Natural killer cell (primary cell): ENCODE measurements around the gene PCID2. TPM values are rescaled to one million over a fixed set of nuclear protein-coding genes. Genes with fewer than 3 reads are reported as not detected.

Experiments
- ATAC-seq, 3 donors: fragments of 150-1000 bp in 2 of 3; fragments of 200-7000 bp in 1 of 3; cut with Tn5 transposase; 1 replicate in 1 of 3; 2 replicates in 2 of 3; pipeline ENCODE4 v1.10.0; 2021; ENCODE audit warnings: mild to moderate bottlenecking in 2 of 3, moderate library complexity in 2 of 3
- DNase-seq, 2 donors: peaks; one replicate each; pipeline versions ENCODE4 v3.0.0 to v3.0.0-alpha.2; 2013 to 2021; ENCODE audit warnings: mixed read lengths in 1 of 2
- H3K27ac ChIP-seq: one replicate; pipeline ENCODE4 v1.5.1; 2013; ENCODE audit warnings: mild to moderate bottlenecking, low read length
- H3K27me3 ChIP-seq: one replicate; pipeline ENCODE4 v1.6.1; 2013; ENCODE audit warnings: low read length; ENCODE audit not compliant: control insufficient read depth, insufficient read depth
- H3K36me3 ChIP-seq: one replicate; pipeline ENCODE4 v1.6.1; 2013; ENCODE audit warnings: low read length; ENCODE audit not compliant: control insufficient read depth, insufficient read depth
- H3K4me1 ChIP-seq: one replicate; pipeline ENCODE4 v1.6.1; 2013; ENCODE audit warnings: low read length; ENCODE audit not compliant: control insufficient read depth, insufficient read depth
- H3K4me3 ChIP-seq: one replicate; pipeline ENCODE4 v1.5.1; 2013; ENCODE audit warnings: low read length
- H3K9me3 ChIP-seq: one replicate; pipeline ENCODE4 v1.6.1; 2013; ENCODE audit warnings: low read length; ENCODE audit not compliant: control insufficient read depth, insufficient read depth
- H3K27ac Mint-ChIP-seq, 2 donors: one replicate each; pipeline ENCODE4 v1.8.0; 2022; ENCODE audit warnings: mild to moderate bottlenecking in 2 of 2, mixed read lengths in 2 of 2, moderate library complexity in 1 of 2
- H3K27me3 Mint-ChIP-seq, 2 donors: one replicate each; pipeline ENCODE4 v1.8.0; 2022; ENCODE audit warnings: low read depth in 2 of 2, mixed read lengths in 2 of 2
- H3K36me3 Mint-ChIP-seq: one replicate; pipeline ENCODE4 v1.8.0; 2022; ENCODE audit warnings: mixed read lengths
- H3K4me1 Mint-ChIP-seq, 2 donors: one replicate each; pipeline ENCODE4 v1.8.0; 2022; ENCODE audit warnings: mixed read lengths in 2 of 2
- H3K4me3 Mint-ChIP-seq: one replicate; pipeline ENCODE4 v1.8.0; 2022; ENCODE audit warnings: mild to moderate bottlenecking, moderate library complexity, mixed read lengths
- H3K9me3 Mint-ChIP-seq, 2 donors: one replicate each; pipeline ENCODE4 v1.8.0; 2022; ENCODE audit warnings: mixed read lengths in 2 of 2
- WGBS: methylation state at CpG from one replicate; pipeline ENCODE4 v1.1.7; 2013; ENCODE audit warnings: missing lambda C conversion rate; ENCODE audit not compliant: insufficient coverage; 5-methylcytosine and 5-hydroxymethylcytosine counted together
- intact Hi-C: fragments of 100-400 bp; cut with micrococcal nuclease; formaldehyde crosslinking; loops from one replicate; pipeline ENCODE4 v1.14.2; 2022
- total RNA-seq, 4 donors: library from RNA; stranded (reverse); fragments of 120-200 nt in 1 of 4; gene quantifications; one replicate each; pipeline versions ENCODE4 v1.2.3 to v1.2.4, GENCODE V29; 2013 to 2022
- TF ChIP-seq, protein P1 (sequence below): fragments of 200-600 bp; IDR thresholded peaks from one replicate; pipeline ENCODE4 v1.8.0; 2022; ENCODE audit warnings: antibody characterized with exemption

The PCID2 gene
- total RNA-seq, 3 donors from 2014 or later (not counting 1 experiment from before 2014, with no cell fraction given): 26.4 to 68.9 (median 42.3) TPM

DNA sequence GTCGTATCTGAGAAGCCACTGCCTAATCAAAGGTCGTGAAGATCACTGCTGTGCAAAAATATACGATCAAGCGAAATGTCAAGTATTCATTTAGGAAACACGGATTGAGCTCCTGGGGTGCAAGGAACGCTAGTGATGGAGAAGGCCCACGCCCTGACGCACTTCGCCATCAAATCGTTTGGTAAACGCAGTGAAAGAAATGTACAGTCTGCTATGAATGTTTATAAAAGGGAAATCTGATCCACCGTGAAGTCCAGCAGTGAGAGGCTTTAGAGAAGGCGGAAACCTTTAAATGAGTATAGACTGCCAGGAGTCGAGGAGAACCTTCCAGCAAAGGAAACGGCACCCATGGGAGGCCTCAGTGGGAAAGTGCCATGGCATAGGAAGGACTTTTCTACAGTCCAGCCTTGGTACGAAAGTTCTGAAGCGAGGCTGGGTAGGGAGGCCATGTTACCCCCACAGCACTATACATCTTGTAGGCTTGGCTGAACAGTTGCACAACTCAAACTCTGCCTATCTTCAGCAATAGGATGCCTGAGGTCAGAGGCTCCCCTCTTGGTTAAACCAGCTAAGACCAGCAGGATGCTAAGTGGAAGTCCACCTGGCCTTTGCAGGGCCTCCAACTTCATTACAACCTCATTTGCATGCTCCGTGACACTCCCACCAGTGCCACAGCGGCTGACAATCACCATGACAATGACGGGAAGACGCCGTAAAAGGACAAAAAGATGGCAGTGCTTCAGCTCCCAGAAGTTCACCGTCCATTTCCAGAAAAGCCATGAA lies 20.4 kb downstream of the PCID2 start:
- TF ChIP-seq, protein P1, sequence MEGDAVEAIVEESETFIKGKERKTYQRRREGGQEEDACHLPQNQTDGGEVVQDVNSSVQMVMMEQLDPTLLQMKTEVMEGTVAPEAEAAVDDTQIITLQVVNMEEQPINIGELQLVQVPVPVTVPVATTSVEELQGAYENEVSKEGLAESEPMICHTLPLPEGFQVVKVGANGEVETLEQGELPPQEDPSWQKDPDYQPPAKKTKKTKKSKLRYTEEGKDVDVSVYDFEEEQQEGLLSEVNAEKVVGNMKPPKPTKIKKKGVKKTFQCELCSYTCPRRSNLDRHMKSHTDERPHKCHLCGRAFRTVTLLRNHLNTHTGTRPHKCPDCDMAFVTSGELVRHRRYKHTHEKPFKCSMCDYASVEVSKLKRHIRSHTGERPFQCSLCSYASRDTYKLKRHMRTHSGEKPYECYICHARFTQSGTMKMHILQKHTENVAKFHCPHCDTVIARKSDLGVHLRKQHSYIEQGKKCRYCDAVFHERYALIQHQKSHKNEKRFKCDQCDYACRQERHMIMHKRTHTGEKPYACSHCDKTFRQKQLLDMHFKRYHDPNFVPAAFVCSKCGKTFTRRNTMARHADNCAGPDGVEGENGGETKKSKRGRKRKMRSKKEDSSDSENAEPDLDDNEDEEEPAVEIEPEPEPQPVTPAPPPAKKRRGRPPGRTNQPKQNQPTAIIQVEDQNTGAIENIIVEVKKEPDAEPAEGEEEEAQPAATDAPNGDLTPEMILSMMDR: no peak
- no peak overlapping the region for H3K27ac ChIP-seq
- Mint-ChIP-seq H3K4me1 (peaks cover 45 to 56% of the 10 kb centered on the region in 2 donors), H3K9me3 (no peaks in the 10 kb centered on the region), H3K4me3 (peak overlapping the region; percentile 59), H3K27me3 (peaks cover 0 to 2% of the 10 kb centered on the region in 2 donors), H3K27ac (peak overlapping the region in 1 of 2 donors; percentile 99), H3K36me3 (peaks cover 16% of the 10 kb centered on the region)
- peaks cover 39% of the 10 kb centered on the region for H3K36me3 ChIP-seq
- DNase-seq (no peak), ATAC-seq (no peak)
- peaks cover 38% of the 10 kb centered on the region for H3K4me1 ChIP-seq
- no peaks in the 10 kb centered on the region for H3K9me3 ChIP-seq
- H3K27me3 ChIP-seq: no peaks in the 10 kb centered on the region
- intact Hi-C loops: loop anchor here (2.0 to 10.0 kb wide), 4 partner anchors 21 to 687 kb away; partner anchors contain the start of genes CUL4A, LAMP1 and PCID2
- H3K4me3 ChIP-seq: no peak overlapping the region
- 99% methylated on average over 23 of the region's 23 CpGs for WGBS

DNA sequence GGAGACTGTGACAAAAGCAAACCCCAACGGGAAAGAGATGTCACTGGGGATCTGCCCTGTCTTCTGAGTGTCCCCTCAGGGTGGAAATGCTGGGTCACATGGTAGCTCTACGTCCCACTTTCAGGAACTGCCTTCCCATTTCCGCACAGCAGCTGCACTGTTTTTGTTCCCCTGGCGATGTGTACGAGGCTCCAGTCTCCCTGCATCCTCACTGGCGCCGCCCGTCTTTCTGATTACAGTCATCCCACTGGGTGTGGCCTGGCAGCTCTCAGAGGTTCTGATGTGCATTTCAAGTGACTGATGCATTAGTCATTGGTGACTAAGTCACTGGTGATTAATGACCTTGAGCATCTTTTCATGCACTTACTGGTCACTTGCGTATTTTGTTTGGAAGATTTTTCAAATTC lies 21.2 kb downstream of the PCID2 start:
- Histone ChIP-seq H3K9me3 (no peaks in the 10 kb centered on the region), H3K4me1 (peaks cover 45% of the 10 kb centered on the region), H3K27ac (peak overlapping the region; percentile 67), H3K4me3 (no peak overlapping the region), H3K36me3 (peaks cover 31% of the 10 kb centered on the region), H3K27me3 (no peaks in the 10 kb centered on the region)
- intact Hi-C loops: loop anchor here (2.0 to 10.0 kb wide), 4 partner anchors 22 to 688 kb away; partner anchors contain the start of genes CUL4A, LAMP1 and PCID2
- ATAC-seq: no peak
- TF ChIP-seq, protein P1: no peak
- WGBS: 87% methylated on average over 8 of the region's 9 CpGs
- H3K4me1 Mint-ChIP-seq: peaks cover 48 to 57% of the 10 kb centered on the region in 2 donors
- peaks cover 16% of the 10 kb centered on the region for H3K36me3 Mint-ChIP-seq
- H3K27ac Mint-ChIP-seq: peak overlapping the region; percentile 72 to 99
- H3K27me3 Mint-ChIP-seq: peaks cover 0 to 2% of the 10 kb centered on the region in 2 donors
- peak overlapping the region; percentile 59 for H3K4me3 Mint-ChIP-seq
- H3K9me3 Mint-ChIP-seq: no peaks in the 10 kb centered on the region
- DNase-seq: peak in 1 of 2 donors; percentile 27

DNA sequence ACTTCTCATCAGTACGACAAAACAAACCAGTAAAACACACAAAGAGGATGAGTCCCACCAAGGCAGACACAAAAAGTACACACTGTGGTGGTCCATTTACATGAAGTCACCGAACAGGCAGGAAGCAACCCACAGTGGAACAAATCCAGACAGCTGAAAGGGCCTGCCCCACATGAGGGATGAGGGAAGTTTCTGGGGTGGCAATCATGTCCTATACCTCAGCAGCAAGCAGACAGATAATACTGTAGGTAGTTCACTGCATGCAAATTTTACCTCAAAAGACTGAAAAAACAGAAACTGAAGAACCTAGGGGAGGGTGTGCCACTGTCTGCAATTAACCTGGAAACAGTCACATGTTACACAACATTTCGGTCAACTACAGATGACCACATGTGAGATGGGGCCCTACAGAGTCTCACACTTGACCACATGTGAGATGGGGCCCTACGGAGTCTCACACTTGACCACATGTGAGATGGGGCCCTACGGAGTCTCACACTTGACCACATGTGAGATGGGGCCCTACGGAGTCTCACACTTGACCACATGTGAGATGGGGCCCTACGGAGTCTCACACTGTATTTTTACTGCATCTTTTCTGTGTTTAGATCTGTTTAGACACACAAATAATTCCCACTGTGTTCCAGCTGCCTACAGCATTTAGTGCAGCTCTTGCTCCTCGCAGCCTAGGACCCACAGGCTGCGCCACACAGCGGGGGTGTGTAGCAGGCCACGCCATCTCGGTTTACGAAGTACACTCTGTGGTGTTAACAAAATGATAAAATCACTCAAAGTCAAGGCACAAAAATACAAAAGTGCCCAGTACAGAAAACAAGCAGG lies 22.2 kb downstream of the PCID2 start:
- H3K36me3 Mint-ChIP-seq: peaks cover 19% of the 10 kb centered on the region

More for the DNA sequence above, 22.2 kb downstream of the PCID2 start:
- Histone ChIP-seq H3K9me3 (no peaks in the 10 kb centered on the region), H3K4me3 (no peak overlapping the region), H3K4me1 (peaks cover 51% of the 10 kb centered on the region), H3K36me3 (peaks cover 26% of the 10 kb centered on the region), H3K27me3 (no peaks in the 10 kb centered on the region), H3K27ac (peak overlapping the region; percentile 67)
- Mint-ChIP-seq H3K4me1 (peaks cover 55 to 57% of the 10 kb centered on the region in 2 donors), H3K4me3 (peak overlapping the region; percentile 90), H3K27ac (peak overlapping the region; percentile 72 to 99), H3K9me3 (no peaks in the 10 kb centered on the region), H3K27me3 (peaks cover 0 to 2% of the 10 kb centered on the region in 2 donors)
- DNase-seq (peak; percentile 46 to 64), ATAC-seq (peak; percentile 75 to 86 (median 81))
- TF ChIP-seq, protein P1: no peak
- intact Hi-C loops: loop anchor here (2.0 to 10.0 kb wide), 4 partner anchors 23 to 689 kb away; partner anchors contain the start of genes CUL4A, LAMP1 and PCID2
- 37% methylated on average over 11 of the region's 13 CpGs for WGBS
